ENCODE measurements around the gene PDCL2. TPM values are rescaled to one million over a fixed set of nuclear protein-coding genes. Genes with fewer than 3 reads are reported as not detected.

The PDCL2 gene
- total and polyA plus RNA-seq, 2 of the 8 experiments (the other 6 are each of a cell fraction or from before 2014, with no cell fraction given) = not detected

DNA sequence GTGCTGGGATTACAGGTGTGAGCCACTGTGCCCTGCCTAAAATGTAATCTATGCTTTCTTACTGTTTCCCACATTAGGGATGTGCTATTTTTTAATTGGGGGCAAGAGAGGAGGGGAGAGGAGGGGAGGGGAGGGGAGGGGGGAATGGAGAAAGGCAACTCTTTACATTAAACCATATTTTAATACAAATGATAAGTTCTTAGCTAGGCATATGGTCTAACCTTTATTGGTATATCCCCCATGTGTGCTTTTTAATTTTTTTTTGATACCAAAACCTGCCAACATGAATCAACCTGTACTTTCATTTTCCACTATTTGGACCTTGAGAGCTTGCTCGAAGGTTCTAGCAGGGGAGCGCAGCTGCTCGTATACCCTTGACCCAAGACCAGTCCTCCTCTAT is 51.8 kb downstream of the PDCL2 start (continued):
- TF ChIP-seq EP300 (IDR thresholded peaks at IDR 0.05; ENCODE audit: borderline replicate concordance in 1 of 2, low read depth in 2 of 2, low read length in 2 of 2) (no peak), SIRT6 (IDR thresholded peaks at IDR 0.05; ENCODE audit: low read length) (no peak), CHD1 (IDR thresholded peaks at IDR 0.05; ENCODE audit: low read depth, low read length) (no peak)

Measured in H1 (cell line).